ENCODE measurements around the gene CRB2.

The CRB2 gene

GRCh38 chr9:123424552-123425225 is 68.7 kb downstream of the CRB2 start:
- no peak for DNase-seq

DNA sequence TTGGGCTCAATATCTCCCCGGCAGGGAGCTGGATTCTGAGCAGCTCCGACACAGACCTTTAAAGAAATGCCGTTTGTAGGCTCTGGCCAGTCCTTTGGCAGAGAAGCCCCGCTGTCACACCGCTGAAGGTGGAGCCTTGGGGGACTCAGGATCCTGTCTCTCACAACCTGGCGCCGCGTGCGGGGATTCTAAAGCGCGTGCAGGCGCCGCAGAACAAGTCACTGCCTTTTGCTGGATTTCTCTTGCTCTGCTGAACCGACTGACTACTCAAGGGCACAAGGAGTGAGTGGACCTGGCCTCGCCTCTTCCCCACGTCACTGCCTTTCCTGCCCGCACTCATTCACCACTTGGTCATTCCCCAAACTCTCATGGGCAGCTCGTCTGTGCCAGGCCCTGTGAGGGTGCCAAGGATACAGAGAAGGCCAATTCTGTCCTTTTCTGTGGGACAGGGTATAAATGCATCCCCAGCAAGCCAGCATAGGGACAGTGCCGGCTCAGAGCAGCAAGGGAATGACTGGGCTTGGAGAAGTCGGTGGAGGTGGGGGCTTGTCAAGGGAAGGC is 69.3 kb downstream of the CRB2 start:
- DNase-seq: no peak

DNA sequence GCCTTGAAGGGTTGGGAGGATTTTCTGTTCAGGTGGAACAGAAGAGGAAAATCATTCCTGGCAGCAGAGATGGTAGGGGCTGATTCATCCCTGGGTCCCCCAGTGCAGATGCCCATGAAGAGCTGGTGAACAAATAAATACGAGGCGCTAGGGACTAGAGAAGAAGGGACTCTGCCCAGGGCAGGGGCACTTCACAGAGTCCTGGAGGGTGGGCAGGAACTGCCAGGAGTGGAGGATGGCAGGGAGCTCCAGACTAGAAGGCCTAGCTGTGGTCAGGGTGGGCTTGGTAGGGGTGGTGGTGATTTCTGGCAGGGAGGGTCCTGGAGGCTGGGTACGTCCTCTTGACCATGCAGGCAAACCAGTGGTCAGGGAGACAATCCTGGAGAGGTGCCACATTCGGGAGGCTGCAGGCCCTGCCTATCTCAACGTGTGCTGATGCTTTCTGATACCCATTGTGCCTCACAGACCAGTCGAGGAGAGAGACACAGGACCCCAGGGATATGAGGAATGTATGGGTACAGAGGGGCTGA is 69.9 kb downstream of the CRB2 start:
- no peak for DNase-seq

- no peak for DNase-seq
Measured at GRCh38 chr9:123426406-123426805, 70.4 kb downstream of the CRB2 start.

All from stimulated activated CD4-positive, alpha-beta T cell treated with anti-CD3 and anti-CD28 coated beads, Interleukin-4, amount 100 ng/mL, for 24 hours (primary cell).